SU-DHL-6 (cell line): ENCODE results near the gene WNT7B.

ENCODE experiments used
- H2AFZ ChIP-seq: fragments of 200-600 bp; sonication (generic); 2 replicates; pipeline ENCODE4 v1.6.1; 2014; ENCODE audit warnings: low read depth, mild to moderate bottlenecking, moderate library complexity, mixed read lengths, antibody characterized with exemption, low read length; ENCODE audit not compliant: severe bottlenecking
- H3F3A ChIP-seq: fragments of 200-600 bp; shearing (Covaris generic); 2 replicates; pipeline ENCODE4 v1.6.0; 2016; ENCODE audit warnings: antibody characterized with exemption, mild to moderate bottlenecking; ENCODE audit not compliant: insufficient read depth
- H3K27ac ChIP-seq: fragments of 200-600 bp; sonication (generic); 2 replicates; pipeline ENCODE4 v1.5.1; 2016; ENCODE audit warnings: low read depth, mild to moderate bottlenecking, low read length, moderate library complexity, mixed read lengths
- H3K27me3 ChIP-seq: fragments of 200-600 bp; sonication (generic), shearing (Covaris generic); 2 replicates; pipeline ENCODE4 v1.6.0; 2014; ENCODE audit warnings: mild to moderate bottlenecking, low read length
- H3K36me3 ChIP-seq: fragments of 200-600 bp; sonication (generic); 2 replicates; pipeline ENCODE4 v1.6.1; 2014; ENCODE audit warnings: mild to moderate bottlenecking, low read length, mixed read lengths
- H3K4me2 ChIP-seq: fragments of 300-600, 200-600 bp; shearing (Covaris generic), sonication (generic); 2 replicates; pipeline ENCODE4 v1.6.0; 2014; ENCODE audit warnings: low read length, low read depth, mild to moderate bottlenecking; ENCODE audit not compliant: poor library complexity, severe bottlenecking
- H3K4me3 ChIP-seq: fragments of 200-600 bp; sonication (generic); 2 replicates; pipeline ENCODE4 v1.5.1; 2014; ENCODE audit warnings: antibody characterized with exemption, low read length, mild to moderate bottlenecking, mixed read lengths; ENCODE audit not compliant: insufficient read depth, poor library complexity, severe bottlenecking
- H3K79me2 ChIP-seq: fragments of 200-600 bp; sonication (generic); 2 replicates; pipeline ENCODE4 v1.6.1; 2014; ENCODE audit warnings: mild to moderate bottlenecking, low read length, moderate library complexity; ENCODE audit not compliant: insufficient read depth
- H3K9ac ChIP-seq: fragments of 200-600 bp; sonication (generic); 2 replicates; pipeline ENCODE4 v1.7.0; 2014; ENCODE audit warnings: mild to moderate bottlenecking, low read length
- H3K9me2 ChIP-seq: fragments of 200-600 bp; sonication (generic); replicated peaks from 2 replicates; pipeline ENCODE4 v1.6.1; 2014; ENCODE audit warnings: low read length; ENCODE audit not compliant: insufficient read depth
- H3K9me3 ChIP-seq: fragments of 200-600 bp; sonication (generic); 2 replicates; pipeline ENCODE4 v1.6.1; 2014; ENCODE audit warnings: low read length, mixed read lengths; ENCODE audit not compliant: insufficient read depth
- H4K20me1 ChIP-seq: fragments of 200-600 bp; sonication (generic); 2 replicates; pipeline ENCODE4 v1.6.1; 2014; ENCODE audit warnings: low read depth, mild to moderate bottlenecking, antibody characterized with exemption, low read length, moderate library complexity, mixed read lengths
- CTCF ChIP-seq: fragments of 200-600 bp; sonication (generic); IDR thresholded peaks from one replicate; pipeline ENCODE4 v1.5.1; 2017; ENCODE audit warnings: antibody characterized with exemption, mild to moderate bottlenecking, low read length, moderate library complexity; ENCODE audit not compliant: insufficient read depth, poor library complexity, severe bottlenecking
- EZH2phosphoT487 ChIP-seq: fragments of 200-600 bp; sonication (generic), shearing (Covaris generic); conservative IDR thresholded peaks from 2 replicates; pipeline ENCODE4 v1.6.1; 2018; ENCODE audit warnings: mild to moderate bottlenecking, antibody characterized with exemption, low read length, moderate library complexity, mixed read lengths

WNT7B gene

GRCh38 chr22:45926433-45926832, 50.5 kb downstream of the WNT7B start:
- no peaks in the 10 kb centered on the region for H3K79me2 ChIP-seq
- H2AFZ ChIP-seq: no peak overlapping the region
- H3K9me3 ChIP-seq: no peaks in the 10 kb centered on the region
- no peaks in the 10 kb centered on the region for H3K36me3 ChIP-seq
- H3K4me2 ChIP-seq: no peak overlapping the region
- no peaks in the 10 kb centered on the region for H4K20me1 ChIP-seq
- H3K9me2 ChIP-seq: no peaks in the 10 kb centered on the region
- H3F3A ChIP-seq: no peaks in the 10 kb centered on the region
- no peak overlapping the region for H3K9ac ChIP-seq
- H3K27ac ChIP-seq: no peak overlapping the region
- no peak overlapping the region for H3K4me3 ChIP-seq
- no peak for TF ChIP-seq EZH2phosphoT487
- TF ChIP-seq CTCF: no peak
- H3K27me3 ChIP-seq: no peaks in the 10 kb centered on the region

- Histone ChIP-seq H3K9me2 (no peaks in the 10 kb centered on the region), H3K36me3 (no peaks in the 10 kb centered on the region), H3K27me3 (no peaks in the 10 kb centered on the region), H3K4me3 (no peak overlapping the region), H3K79me2 (no peaks in the 10 kb centered on the region), H3K9me3 (no peaks in the 10 kb centered on the region), H4K20me1 (no peaks in the 10 kb centered on the region), H3K4me2 (no peak overlapping the region), H3K9ac (no peak overlapping the region), H3F3A (no peaks in the 10 kb centered on the region), H3K27ac (no peak overlapping the region), H2AFZ (no peak overlapping the region)
- TF ChIP-seq CTCF (no peak), EZH2phosphoT487 (no peak)
Observed at GRCh38 chr22:45925811-45926351, 51.1 kb downstream of the WNT7B start.

GRCh38 chr22:45923835-45924234, 53.1 kb downstream of the WNT7B start:
- H2AFZ ChIP-seq: no peak overlapping the region
- no peak overlapping the region for H3K4me2 ChIP-seq
- TF ChIP-seq CTCF: no peak
- TF ChIP-seq EZH2phosphoT487: no peak
- no peaks in the 10 kb centered on the region for H3K9me3 ChIP-seq
- H3F3A ChIP-seq: no peaks in the 10 kb centered on the region
- H4K20me1 ChIP-seq: no peaks in the 10 kb centered on the region
- no peak overlapping the region for H3K27ac ChIP-seq
- no peaks in the 10 kb centered on the region for H3K9me2 ChIP-seq
- H3K9ac ChIP-seq: no peak overlapping the region
- H3K4me3 ChIP-seq: no peak overlapping the region
- no peaks in the 10 kb centered on the region for H3K27me3 ChIP-seq
- no peaks in the 10 kb centered on the region for H3K79me2 ChIP-seq
- H3K36me3 ChIP-seq: no peaks in the 10 kb centered on the region
